ENCODE measurements around the gene SPTBN1.
A peak's percentile ranks its signal among the peaks of the same experiment; 100 is the strongest.
"Not testable (repeated sequence)": the region's sequence is repeated elsewhere in the genome, so short reads cannot be mapped to it uniquely, and the experiment has no call there.

SPTBN1 gene

GRCh38 chr2:54504866-54505265 is 48.7 kb downstream of the SPTBN1 start:
- DNase-seq, result no peak

- DNase-seq, result no peak
Measured at GRCh38 chr2:54508541-54508940, 52.4 kb downstream of the SPTBN1 start.

GRCh38 chr2:54509043-54509442 is 52.9 kb downstream of the SPTBN1 start:
- not testable (repeated sequence) for DNase-seq

GRCh38 chr2:54510916-54511315 is 54.8 kb downstream of the SPTBN1 start:
- no peak for DNase-seq

DNA sequence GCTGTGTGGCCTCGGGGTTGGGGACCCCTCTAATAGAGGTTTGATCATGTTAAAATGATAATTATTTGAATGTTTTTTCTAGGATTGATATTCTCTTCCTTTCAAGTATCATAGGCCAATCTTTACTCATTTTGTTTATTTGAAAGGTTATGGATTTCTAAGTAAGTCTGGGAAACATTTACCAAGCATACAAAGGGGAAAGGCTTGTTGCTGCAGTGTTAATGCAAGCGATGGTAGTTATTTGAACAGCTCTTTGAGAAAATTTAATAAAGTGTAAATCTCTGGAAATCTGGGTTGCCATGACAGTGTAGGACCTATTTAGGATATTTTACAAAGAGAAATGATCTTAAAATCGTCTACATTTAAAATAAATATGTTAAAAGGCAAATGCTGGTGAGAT is 56.1 kb downstream of the SPTBN1 start:
- DNase-seq, result no peak

DNA sequence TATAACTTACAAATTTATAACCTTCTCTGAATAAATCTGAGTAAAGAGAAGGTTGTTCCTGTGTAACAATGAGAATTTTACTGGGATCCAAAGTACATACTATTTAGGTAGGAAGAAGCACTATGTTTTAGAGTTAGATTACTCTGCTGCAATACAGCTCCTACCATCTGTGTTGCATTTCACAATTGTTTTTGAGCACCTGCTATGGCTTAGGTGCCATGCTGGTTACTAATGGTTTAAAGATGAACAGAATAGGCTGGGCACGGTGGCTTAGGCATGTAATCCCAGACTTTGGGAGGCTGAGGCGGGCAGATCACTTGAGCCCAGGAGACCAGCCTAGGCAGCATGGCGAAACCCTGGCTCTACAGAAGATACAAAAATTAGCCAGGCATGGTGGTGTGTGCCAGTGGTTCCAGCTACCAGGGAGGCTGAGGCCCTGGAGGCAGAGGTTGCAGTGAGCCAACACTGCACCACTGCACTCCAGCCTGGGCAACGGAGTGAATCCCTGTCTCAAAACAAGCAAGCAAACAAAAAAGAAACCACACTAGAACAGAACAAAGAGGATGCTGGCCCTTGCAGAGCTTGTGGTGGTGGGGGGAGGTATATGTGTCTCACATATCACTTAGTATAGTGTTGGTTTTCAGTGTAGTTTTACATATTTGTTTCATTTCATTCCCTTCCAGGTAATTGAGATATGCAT is 56.7 kb downstream of the SPTBN1 start:
- no peak for DNase-seq

DNA sequence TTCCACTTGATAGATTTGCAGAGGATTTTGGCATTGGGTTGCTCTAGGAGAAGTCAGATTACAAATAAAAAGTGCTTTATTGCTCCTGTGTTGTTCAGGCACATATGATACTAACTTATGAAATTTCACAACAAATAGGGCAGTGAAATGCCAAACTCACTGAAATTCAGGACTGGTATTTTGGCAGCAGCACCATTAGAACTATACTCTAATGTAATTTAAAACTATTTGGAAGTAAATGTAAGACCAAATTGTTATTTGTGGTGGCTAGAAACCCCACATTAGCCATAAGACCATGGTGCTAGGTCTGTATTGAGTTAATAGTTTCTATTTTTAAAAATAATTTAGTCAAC is 57.2 kb downstream of the SPTBN1 start:
- DNase-seq, result no peak

GRCh38 chr2:54514822-54515569 is 58.9 kb downstream of the SPTBN1 start:
- no peak for DNase-seq

GRCh38 chr2:54516842-54517241 is 60.7 kb downstream of the SPTBN1 start:
- no peak for DNase-seq

GRCh38 chr2:54518016-54518415 is 61.9 kb downstream of the SPTBN1 start:
- not testable (repeated sequence) for DNase-seq

DNA sequence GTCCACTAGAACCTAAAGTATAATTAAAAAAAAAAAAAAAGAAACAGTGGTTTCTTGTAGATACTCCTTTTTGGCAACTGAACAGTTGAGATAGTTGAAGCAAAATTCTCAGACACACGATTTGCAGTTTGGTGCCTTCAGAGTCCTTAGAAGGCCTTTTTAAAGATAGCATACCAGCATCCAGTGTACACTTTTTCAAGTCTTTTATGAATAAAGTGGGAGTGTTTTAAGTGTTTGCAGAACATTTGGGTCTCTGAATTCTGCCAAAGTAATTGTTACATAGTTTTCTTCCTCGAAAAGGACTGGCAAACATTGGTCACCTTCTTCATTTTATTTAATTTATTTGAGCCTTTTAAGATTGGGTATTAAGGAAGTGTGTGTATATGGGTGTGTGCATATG is 62.3 kb downstream of the SPTBN1 start:
- no peak for DNase-seq

GRCh38 chr2:54519841-54520459 is 63.8 kb downstream of the SPTBN1 start:
- no peak for DNase-seq

GRCh38 chr2:54520687-54521086 is 64.6 kb downstream of the SPTBN1 start:
- DNase-seq, result no peak

DNA sequence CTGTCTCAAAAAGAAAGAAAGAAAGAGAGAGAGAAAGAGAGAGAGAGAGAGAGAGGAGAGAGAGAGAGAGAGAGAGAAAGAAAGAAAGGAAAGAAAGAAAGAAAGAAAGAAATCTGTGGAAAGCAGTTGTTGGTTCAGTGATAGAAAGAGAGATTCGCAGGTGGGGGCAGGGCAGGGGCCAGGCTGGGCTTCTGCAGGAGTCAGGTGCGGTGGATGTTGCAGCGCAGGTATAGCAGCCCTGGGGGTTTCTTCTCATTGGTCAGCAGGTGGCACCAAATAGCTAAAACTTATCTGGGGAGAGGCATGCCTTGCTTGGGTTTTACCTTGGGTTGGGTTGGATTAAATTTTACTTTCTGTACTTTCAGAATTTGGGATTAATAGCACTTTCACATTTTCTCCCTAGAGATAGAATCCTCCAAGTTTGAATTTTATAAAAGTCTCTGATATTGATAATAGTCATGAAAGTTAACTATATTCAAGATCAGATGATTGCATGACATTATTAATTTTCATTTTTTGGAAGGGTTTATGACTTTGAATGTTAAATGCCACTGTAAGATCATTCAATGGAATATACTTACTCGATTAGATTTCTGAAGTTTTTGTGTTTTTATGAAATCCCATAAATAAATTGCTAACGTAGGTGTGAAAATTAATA is 66.6 kb downstream of the SPTBN1 start:
- DNase-seq, result peak; percentile 71

- no peak for DNase-seq
Measured at GRCh38 chr2:54523324-54523959, 67.3 kb downstream of the SPTBN1 start.

- DNase-seq, result no peak
Measured at GRCh38 chr2:54524226-54524991, 68.3 kb downstream of the SPTBN1 start.

DNA sequence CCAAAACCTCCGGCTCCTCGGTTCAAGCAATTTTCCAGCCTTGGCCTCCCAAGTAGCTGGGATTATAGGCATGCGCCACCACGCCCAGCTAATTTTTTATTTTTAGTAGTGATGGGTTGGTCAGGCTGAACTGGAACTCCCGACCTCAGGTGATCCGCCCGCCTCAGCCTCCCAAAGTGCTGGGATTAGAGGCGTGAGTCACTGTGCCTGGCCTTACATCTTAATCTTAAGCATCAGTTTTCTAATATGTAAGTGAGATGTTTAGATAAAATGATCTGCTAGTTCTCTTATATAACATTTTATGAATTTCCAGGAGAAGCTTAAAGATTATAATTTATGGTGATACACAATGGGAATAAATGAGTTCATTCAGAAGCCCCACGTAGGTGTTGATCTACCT is 69.2 kb downstream of the SPTBN1 start:
- DNase-seq, result no peak

DNA sequence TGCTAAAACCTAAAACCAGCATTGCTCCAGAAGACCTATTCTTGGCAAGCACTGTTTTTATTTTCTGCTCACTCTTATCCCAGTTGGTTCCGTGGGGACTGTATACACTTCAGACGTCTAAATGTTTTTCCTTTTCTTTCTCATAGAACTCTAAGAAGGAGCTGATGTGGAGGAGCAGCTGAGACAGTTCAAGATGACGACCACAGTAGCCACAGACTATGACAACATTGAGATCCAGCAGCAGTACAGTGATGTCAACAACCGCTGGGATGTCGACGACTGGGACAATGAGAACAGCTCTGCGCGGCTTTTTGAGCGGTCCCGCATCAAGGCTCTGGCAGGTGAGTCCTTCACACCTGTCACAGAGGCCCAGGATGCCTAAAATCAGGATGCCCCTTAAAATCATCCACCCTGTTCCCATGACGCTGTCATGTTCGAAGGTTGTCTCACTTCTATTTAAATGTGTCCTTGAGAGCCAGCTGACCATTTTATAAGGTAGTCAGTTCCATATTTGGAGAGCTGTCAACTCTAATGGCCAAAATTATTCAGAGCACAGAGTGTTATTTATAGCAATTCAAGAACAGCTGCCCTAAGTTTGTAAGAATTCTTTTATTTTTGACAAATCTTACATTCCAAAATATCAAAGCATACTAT is 70.2 kb downstream of the SPTBN1 start:
- no peak for DNase-seq

DNA sequence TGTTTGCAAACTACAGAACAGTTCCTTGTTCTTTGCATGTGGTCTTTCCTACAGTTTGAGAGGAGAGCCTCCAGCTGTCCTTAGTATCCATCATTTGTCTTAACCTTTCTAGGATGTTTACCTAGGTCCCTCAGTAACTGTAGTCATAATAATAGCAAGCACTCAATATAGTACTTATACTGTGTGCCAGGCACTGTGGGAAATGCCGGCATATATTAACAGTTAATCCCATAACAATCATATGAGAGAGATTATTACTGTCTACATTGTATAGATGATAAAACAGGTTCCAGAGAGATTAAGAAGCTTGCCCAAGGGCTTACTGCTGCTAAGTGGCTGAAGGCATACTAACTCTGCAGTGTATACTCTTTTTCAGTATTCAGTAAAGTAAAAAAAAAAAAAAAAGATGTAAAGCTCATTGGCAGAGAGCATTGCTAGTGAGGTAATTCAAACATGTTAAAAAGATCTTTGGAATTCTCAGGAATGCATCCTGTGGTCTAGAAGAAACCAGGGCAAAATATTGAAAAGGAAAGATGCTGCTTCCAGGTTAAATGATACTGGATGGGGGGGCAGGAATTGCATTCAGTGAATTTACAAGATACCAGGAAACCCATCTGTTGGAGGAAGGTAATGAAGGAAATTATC is 72.3 kb downstream of the SPTBN1 start:
- DNase-seq, result no peak

GRCh38 chr2:54529518-54529917 is 73.4 kb downstream of the SPTBN1 start:
- not testable (repeated sequence) for DNase-seq

GRCh38 chr2:54529935-54530334 is 73.8 kb downstream of the SPTBN1 start:
- DNase-seq, result no peak

Data from central memory CD4-positive, alpha-beta T cell (primary cell).